GM18505 (cell line): Measurements from ENCODE around the gene ADAMTSL5.

Experiments
- ATAC-seq: cut with Tn5 transposase; IDR thresholded peaks from one replicate; pipeline ENCODE4 v1.9.1; 2021; ENCODE audit not compliant: unreplicated experiment
- POLR2A ChIP-seq: IDR thresholded peaks from 4 replicates; pipeline ENCODE4 v1.6.1; 2011; ENCODE audit warnings: borderline replicate concordance; ENCODE audit not compliant: insufficient read depth, insufficient read length; ENCODE audit errors: extremely low read depth

ADAMTSL5 gene

DNA sequence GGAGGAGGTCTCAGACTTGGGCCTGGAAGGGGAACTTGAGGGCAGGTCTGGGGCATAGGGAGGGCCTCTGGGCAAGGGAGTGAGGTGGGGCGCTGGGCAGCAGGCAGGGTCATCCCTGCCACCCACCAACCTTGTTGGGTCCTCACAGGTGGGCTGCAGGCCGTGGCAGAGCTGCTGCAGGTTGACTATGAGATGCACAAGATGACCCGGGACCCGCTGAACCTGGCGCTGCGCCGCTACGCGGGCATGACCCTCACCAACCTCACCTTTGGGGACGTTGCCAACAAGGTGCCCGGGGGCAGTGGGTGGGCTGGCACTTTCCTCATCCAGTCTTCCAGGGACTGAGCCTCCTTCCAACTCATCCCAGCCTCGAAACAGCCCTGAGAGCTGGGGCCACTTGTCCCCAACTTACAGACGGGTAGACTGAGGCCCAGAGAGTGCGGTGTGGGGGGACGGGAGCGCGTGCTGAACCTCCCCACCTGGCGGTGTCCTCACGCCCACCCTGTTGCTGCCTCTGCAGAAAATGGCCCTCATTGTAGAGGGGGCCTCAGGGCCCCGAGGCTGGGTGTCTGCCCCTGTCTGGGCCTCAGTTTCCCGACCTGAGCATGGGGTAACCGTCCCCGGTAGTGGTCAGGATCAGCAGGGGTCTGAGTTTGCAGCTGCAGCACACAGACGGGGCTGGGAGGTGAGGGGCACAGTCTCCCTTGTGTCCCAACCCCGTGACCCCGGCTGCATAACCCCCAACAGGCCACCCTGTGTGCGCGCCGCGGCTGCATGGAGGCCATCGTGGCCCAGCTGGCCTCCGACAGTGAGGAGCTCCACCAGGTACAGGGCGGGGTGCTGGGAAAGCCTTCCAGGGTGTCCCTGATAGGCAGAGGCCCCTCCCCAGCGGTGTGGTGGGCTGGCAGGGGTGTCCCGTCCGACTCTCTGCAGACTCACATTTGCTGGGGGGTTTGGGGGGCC lies 52.5 kb downstream of the ADAMTSL5 start:
- TF ChIP-seq POLR2A: no peak
- ATAC-seq: no peak

DNA sequence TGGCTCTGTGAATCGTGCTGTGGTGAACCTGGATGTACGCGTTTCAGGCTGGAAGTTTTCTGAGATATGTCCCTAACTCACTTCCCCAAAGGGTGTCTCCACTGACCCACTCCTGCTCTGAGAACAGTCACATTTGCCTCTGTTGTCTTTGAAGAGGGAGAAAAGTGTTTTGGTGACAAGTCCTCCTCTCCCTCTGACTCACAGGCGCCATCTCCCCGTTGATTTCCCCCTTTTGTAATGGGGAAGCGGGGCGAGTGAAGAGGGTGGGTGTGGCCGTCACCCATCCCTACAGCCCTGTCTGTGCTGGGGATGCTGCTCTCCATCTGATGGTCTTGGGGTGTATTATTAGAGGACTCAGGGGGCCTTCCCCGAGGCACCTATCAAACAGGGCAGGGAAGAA lies 53.3 kb downstream of the ADAMTSL5 start:
- no peak for TF ChIP-seq POLR2A
- ATAC-seq: no peak

GRCh38 chr19:1457892-1458291 lies 54.9 kb downstream of the ADAMTSL5 start:
- TF ChIP-seq POLR2A: no peak
- no peak for ATAC-seq

GRCh38 chr19:1457031-1457739 lies 55.6 kb downstream of the ADAMTSL5 start:
- no peak for ATAC-seq
- no peak for TF ChIP-seq POLR2A

- ATAC-seq: no peak
Observed at GRCh38 chr19:1456121-1456900, 56.5 kb downstream of the ADAMTSL5 start.

DNA sequence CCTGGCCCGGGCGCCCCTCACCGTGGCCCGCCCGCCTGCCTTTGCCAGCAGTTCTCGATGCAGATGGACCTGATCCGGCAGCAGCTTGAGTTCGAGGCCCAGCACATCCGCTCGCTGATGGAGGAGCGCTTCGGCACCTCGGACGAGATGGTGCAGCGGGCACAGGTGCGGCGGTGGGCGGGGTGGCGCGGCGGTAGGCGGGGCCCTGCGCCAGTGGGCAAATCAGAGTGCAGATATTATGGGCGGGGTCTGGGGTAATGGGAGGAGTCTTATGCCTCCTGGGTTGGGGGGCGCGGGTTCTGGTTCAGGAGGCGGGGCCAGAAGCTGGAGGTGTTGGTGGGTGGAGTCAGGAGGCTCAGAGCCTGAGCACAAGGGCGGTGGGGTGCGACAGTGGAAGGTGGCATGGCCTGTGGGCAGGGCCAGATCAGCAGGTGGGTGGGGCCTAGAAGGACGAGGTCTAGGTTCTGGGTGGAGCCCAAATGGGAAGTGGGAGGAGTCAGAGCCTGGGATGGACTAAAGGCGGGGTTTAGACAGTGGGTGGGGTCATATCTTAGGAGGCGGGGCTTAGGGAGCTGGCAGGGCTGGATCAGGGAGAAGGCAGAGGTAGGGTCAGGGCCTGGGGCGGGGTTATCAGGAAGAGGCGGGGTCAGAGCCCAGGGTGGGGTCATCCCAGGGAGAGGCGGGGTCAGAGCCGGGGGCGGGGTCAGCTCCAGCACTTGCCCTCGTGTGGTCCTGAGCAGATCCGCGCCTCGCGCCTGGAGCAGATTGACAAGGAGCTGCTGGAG lies 57.3 kb downstream of the ADAMTSL5 start:
- TF ChIP-seq POLR2A: no peak
- no peak for ATAC-seq

More at GRCh38 chr19:1456121-1456900, 56.5 kb downstream of the ADAMTSL5 start:
- TF ChIP-seq POLR2A: no peak
